ENCODE measurements around the gene CDX2.
"Not testable (repeated sequence)": the region's sequence is repeated elsewhere in the genome, so short reads cannot be mapped to it uniquely, and the experiment has no call there.

CDX2 gene

GRCh38 chr13:27969082-27969865 lies at the start of gene CDX2:
Gene CDX2 (minus strand): TSS chr13:27969315. CDS start chr13:27969006, 309 bp downstream.
- Mint-ChIP-seq H3K27me3 (ENCODE audit: low read depth, poor library complexity) (peaks cover 5% of the 10 kb centered on the region), H3K4me1 (peaks cover 82% of the 10 kb centered on the region), H3K27ac (peak within 1 kb of the TSS; percentile 90), H3K4me3 (peak within 1 kb of the TSS; percentile 97), H3K36me3 (ENCODE audit: low read depth) (no peaks in the 10 kb centered on the region), H3K9me3 (no peaks in the 10 kb centered on the region)
- peak; percentile 71 for DNase-seq
- TF ChIP-seq CTCF (IDR thresholded peaks at IDR 0.05): no peak

- no peak for DNase-seq
- Mint-ChIP-seq H3K27ac (no peak overlapping the region), H3K9me3 (no peaks in the 10 kb centered on the region), H3K36me3 (ENCODE audit: low read depth) (no peaks in the 10 kb centered on the region), H3K27me3 (ENCODE audit: low read depth, poor library complexity) (peaks cover 18% of the 10 kb centered on the region), H3K4me3 (no peak overlapping the region), H3K4me1 (peaks cover 10% of the 10 kb centered on the region)
- no peak for TF ChIP-seq CTCF (IDR thresholded peaks at IDR 0.05)
Measured at GRCh38 chr13:28014301-28014700, 45.2 kb upstream of the CDX2 start.

GRCh38 chr13:28013482-28013881 lies 44.4 kb upstream of the CDX2 start:
- H3K4me3 Mint-ChIP-seq: no peak overlapping the region
- no peak for TF ChIP-seq CTCF (IDR thresholded peaks at IDR 0.05)
- peaks cover 18% of the 10 kb centered on the region for H3K27me3 Mint-ChIP-seq (ENCODE audit: low read depth, poor library complexity)
- H3K27ac Mint-ChIP-seq: no peak overlapping the region
- H3K9me3 Mint-ChIP-seq: no peaks in the 10 kb centered on the region
- no peak for DNase-seq
- H3K36me3 Mint-ChIP-seq (ENCODE audit: low read depth): no peaks in the 10 kb centered on the region
- H3K4me1 Mint-ChIP-seq: peaks cover 8% of the 10 kb centered on the region

- no peak for TF ChIP-seq CTCF (IDR thresholded peaks at IDR 0.05)
Measured at GRCh38 chr13:28012896-28013295, 43.8 kb upstream of the CDX2 start.

GRCh38 chr13:28012383-28012782 lies 43.3 kb upstream of the CDX2 start:
- H3K4me3 Mint-ChIP-seq: no peak overlapping the region
- H3K27me3 Mint-ChIP-seq (ENCODE audit: low read depth, poor library complexity): peaks cover 18% of the 10 kb centered on the region
- peaks cover 4% of the 10 kb centered on the region for H3K4me1 Mint-ChIP-seq
- no peak for DNase-seq
- no peak for TF ChIP-seq CTCF (IDR thresholded peaks at IDR 0.05)
- no peaks in the 10 kb centered on the region for H3K9me3 Mint-ChIP-seq
- H3K27ac Mint-ChIP-seq: peak overlapping the region; percentile 7
- H3K36me3 Mint-ChIP-seq (ENCODE audit: low read depth): no peaks in the 10 kb centered on the region

More at GRCh38 chr13:28012896-28013295, 43.8 kb upstream of the CDX2 start:
- Mint-ChIP-seq H3K27me3 (ENCODE audit: low read depth, poor library complexity) (peaks cover 18% of the 10 kb centered on the region), H3K4me3 (no peak overlapping the region), H3K27ac (no peak overlapping the region), H3K36me3 (ENCODE audit: low read depth) (no peaks in the 10 kb centered on the region), H3K4me1 (peaks cover 4% of the 10 kb centered on the region), H3K9me3 (no peaks in the 10 kb centered on the region)
- no peak for DNase-seq

- no peaks in the 10 kb centered on the region for H3K36me3 Mint-ChIP-seq (ENCODE audit: low read depth)
- H3K27me3 Mint-ChIP-seq (ENCODE audit: low read depth, poor library complexity): peaks cover 15% of the 10 kb centered on the region
- no peak overlapping the region for H3K4me3 Mint-ChIP-seq
- no peak for DNase-seq
- TF ChIP-seq CTCF (IDR thresholded peaks at IDR 0.05): no peak
- H3K9me3 Mint-ChIP-seq: no peaks in the 10 kb centered on the region
- H3K27ac Mint-ChIP-seq: no peak overlapping the region
- peaks cover 4% of the 10 kb centered on the region for H3K4me1 Mint-ChIP-seq
Measured at GRCh38 chr13:28010046-28010445, 40.9 kb upstream of the CDX2 start.

- not testable (repeated sequence) for H3K27me3 Mint-ChIP-seq (ENCODE audit: low read depth, poor library complexity)
Measured at GRCh38 chr13:28005016-28005415, 35.9 kb upstream of the CDX2 start.

More at GRCh38 chr13:28005016-28005415, 35.9 kb upstream of the CDX2 start:
- H3K27ac Mint-ChIP-seq; DNase-seq; H3K4me3 Mint-ChIP-seq; H3K4me1 Mint-ChIP-seq; H3K9me3 Mint-ChIP-seq; H3K36me3 Mint-ChIP-seq (ENCODE audit: low read depth): not testable (repeated sequence)
